K562 (cell line): ENCODE results near the gene IL34. TPM values are rescaled to one million over a fixed set of nuclear protein-coding genes. Genes with fewer than 3 reads are reported as not detected.

Experiments used
- ATAC-seq: fragments of 200-7000 bp; cut with Tn5 transposase; 3 replicates; pipeline ENCODE4 v1.9.1; 2020; ENCODE audit warnings: moderate library complexity
- BruUV-seq: library from RNA; stranded (reverse); fragments of 400-500 nt; replicated peaks from 2 replicates; lab custom pipeline; 2021; lab: Mats Ljungman, UMichigan
- CTCF ChIA-PET: fragments of 300-600 bp; formaldehyde crosslinking; extraction: SDS; loops from one replicate; lab custom pipeline; 2021; ENCODE audit warnings: low intra/inter-chr PET ratio; lab: Yijun Ruan, JAX
- POLR2A ChIA-PET: fragments of 300-600, 350-650 bp; sonication (Branson Sonifier 250); formaldehyde crosslinking; extraction: SDS; loops from one replicate; lab custom pipeline; 2021; ENCODE audit warnings: antibody characterized with exemption, inconsistent platforms; lab: Yijun Ruan, JAX
- DNase-seq, 4 experiments: peaks; one replicate each; pipeline versions ENCODE4 v3.0.0 to v3.0.0-alpha.2; 2011 to 2018; ENCODE audit warnings: low spot score in 3 of 4, mixed read lengths in 3 of 4; ENCODE audit errors: extremely low read depth in 1 of 4
- FAIRE-seq: peaks from 2 replicates; lab custom pipeline; 2011; peaks lifted over from hg19 to GRCh38; lab: Jason Lieb, UNC
- H2AFZ ChIP-seq: 2 replicates; pipeline ENCODE4 v1.6.0; 2011; ENCODE audit warnings: low read depth, low read length, control low read depth, inconsistent platforms
- H3K27ac ChIP-seq: fragments of 200-600 bp; 3 replicates; pipeline ENCODE4 v1.8.0; 2011; ENCODE audit warnings: low read depth, mild to moderate bottlenecking, control low read depth, inconsistent platforms, low read length, moderate library complexity, mixed read lengths; ENCODE audit errors: extremely low read depth
- H3K27me3 ChIP-seq, 2 experiments: fragments of 300-600 bp in 1 of 2; 2 replicates in 1 of 2; 3 replicates in 1 of 2; pipeline versions ENCODE4 v1.6.0 to v1.8.0; 2011; ENCODE audit warnings: inconsistent platforms in 2 of 2, low read length in 2 of 2, mild to moderate bottlenecking in 1 of 2, mixed read lengths in 1 of 2, moderate library complexity in 1 of 2; ENCODE audit not compliant: control insufficient read depth in 2 of 2, insufficient read depth in 2 of 2
- H3K36me3 ChIP-seq: fragments of 300-600 bp; 3 replicates; pipeline ENCODE4 v1.8.0; 2011; ENCODE audit warnings: mild to moderate bottlenecking, low read length, inconsistent platforms; ENCODE audit not compliant: control insufficient read depth, insufficient read depth
- H3K4me1 ChIP-seq, 2 experiments: fragments of 200-600 bp in 1 of 2; replicated peaks in 1 of 2; 2 replicates in 1 of 2; 3 replicates in 1 of 2; pipeline versions ENCODE4 v1.5.1 to v1.8.0; 2011; ENCODE audit warnings: inconsistent platforms in 2 of 2, low read length in 2 of 2, mild to moderate bottlenecking in 1 of 2, mixed read lengths in 1 of 2, moderate library complexity in 1 of 2; ENCODE audit not compliant: control insufficient read depth in 2 of 2, insufficient read depth in 2 of 2
- H3K4me2 ChIP-seq: 2 replicates; pipeline ENCODE4 v1.6.1; 2011; ENCODE audit warnings: low read length, control low read depth, inconsistent platforms, mixed read lengths; ENCODE audit not compliant: insufficient read depth
- H3K4me3 ChIP-seq: fragments of 200-600 bp; sonication (generic), shearing (Covaris generic); 2 replicates; pipeline ENCODE4 v1.5.1; 2016; ENCODE audit warnings: control low read depth, inconsistent platforms
- H3K79me2 ChIP-seq: fragments of 200-600 bp; 3 replicates; pipeline ENCODE4 v1.8.0; 2011; ENCODE audit warnings: low read length, inconsistent platforms; ENCODE audit not compliant: control insufficient read depth, insufficient read depth
- H3K9ac ChIP-seq, 2 experiments: 2 replicates each; pipeline versions ENCODE4 v1.6.0 to v1.6.1; 2011; ENCODE audit warnings: low read depth in 2 of 2, low read length in 2 of 2, control low read depth in 1 of 2, inconsistent platforms in 1 of 2, mild to moderate bottlenecking in 1 of 2, mixed read lengths in 1 of 2; ENCODE audit not compliant: insufficient read depth in 1 of 2
- H3K9me1 ChIP-seq: one replicate; pipeline ENCODE4 v1.6.0; 2011; ENCODE audit warnings: inconsistent platforms, mild to moderate bottlenecking, low read length, moderate library complexity; ENCODE audit not compliant: control insufficient read depth, insufficient read depth
- H3K9me3 ChIP-seq: replicated peaks from 2 replicates; pipeline ENCODE4 v1.5.1; 2011; ENCODE audit warnings: low read depth, low read length, inconsistent platforms; ENCODE audit not compliant: control insufficient read depth, insufficient read depth
- H4K20me1 ChIP-seq: replicated peaks from 2 replicates; pipeline ENCODE4 v1.6.1; 2011; ENCODE audit warnings: low read length, inconsistent platforms, mixed read lengths; ENCODE audit not compliant: control insufficient read depth, insufficient read depth
- ETV6 ChIP-seq, 3 experiments: fragments of 150-350 bp in 1 of 3; sonication (generic) in 1 of 3; formaldehyde crosslinking in 1 of 3; IDR thresholded peaks; 2 replicates each; pipeline versions ENCODE4 v1.6.1 to v1.8.0; 2014 to 2022; ENCODE audit warnings: borderline replicate concordance in 2 of 3, low read depth in 2 of 3, antibody characterized with exemption in 1 of 3, low read length in 1 of 3, mild to moderate bottlenecking in 1 of 3, missing genetic modification reagents in 1 of 3
- MLLT1 ChIP-seq, 2 experiments: fragments of 450-650 bp; IDR thresholded peaks; 2 replicates each; pipeline ENCODE4 v1.6.1; 2016
- MTA1 ChIP-seq: fragments of 450-650 bp; IDR thresholded peaks from 2 replicates; pipeline ENCODE4 v1.6.1; 2017; ENCODE audit warnings: borderline replicate concordance
- NKRF ChIP-seq: fragments of 450-650 bp; IDR thresholded peaks from 2 replicates; pipeline ENCODE4 v1.6.1; 2016; ENCODE audit warnings: borderline replicate concordance
- POLR3A ChIP-seq: IDR thresholded peaks from 2 replicates; pipeline ENCODE4 v1.6.1; 2011; ENCODE audit warnings: borderline replicate concordance, mild to moderate bottlenecking, moderate library complexity; ENCODE audit not compliant: insufficient read length, insufficient read depth; ENCODE audit errors: extremely low read depth
- RAD21 ChIP-seq, 2 experiments: fragments of 250-450 bp in 1 of 2; fragments of 450-650 bp in 1 of 2; sonication (Bioruptor Pico) in 1 of 2; formaldehyde crosslinking in 1 of 2; IDR thresholded peaks in 1 of 2; conservative IDR thresholded peaks in 1 of 2; 2 replicates each; pipeline versions ENCODE4 v1.4.0 to v1.8.0; 2020 to 2022; ENCODE audit warnings: mild to moderate bottlenecking in 2 of 2, moderate library complexity in 1 of 2
- SNAPC5 ChIP-seq: fragments of 250-450 bp; sonication (Bioruptor Pico); IDR thresholded peaks from 2 replicates; pipeline ENCODE4 v1.8.0; 2021; ENCODE audit warnings: moderate library complexity, mild to moderate bottlenecking, inconsistent platforms
- YBX1 ChIP-seq: fragments of 450-650 bp; IDR thresholded peaks from 2 replicates; pipeline ENCODE4 v1.7.1; 2016; ENCODE audit warnings: mild to moderate bottlenecking
- ZNF232 ChIP-seq: sonication (generic); formaldehyde crosslinking; IDR thresholded peaks from 2 replicates; pipeline ENCODE4 v1.8.0; 2022; ENCODE audit warnings: mild to moderate bottlenecking, missing genetic modification reagents
- ZNF263 ChIP-seq: sonication (generic); formaldehyde crosslinking; IDR thresholded peaks from 2 replicates; pipeline ENCODE4 v1.8.0; 2022; ENCODE audit warnings: mild to moderate bottlenecking, missing genetic modification reagents, borderline replicate concordance
- ZNF512 ChIP-seq: IDR thresholded peaks from 2 replicates; pipeline ENCODE4 v1.6.1; 2016; ENCODE audit warnings: missing genetic modification characterization, missing compliant biosample characterization
- ZNF780A ChIP-seq: fragments of 250-450 bp; sonication (Bioruptor Pico); IDR thresholded peaks from 2 replicates; pipeline ENCODE4 v1.5.0; 2021; ENCODE audit warnings: mild to moderate bottlenecking
- WGBS: fragments of 100-300 bp; shearing (Covaris generic); methylation state at CpG from one replicate; pipeline ENCODE4 v1.1.6; 2016; ENCODE audit warnings: low coverage, mixed read lengths; ENCODE audit not compliant: insufficient coverage; ENCODE audit errors: missing lambda C conversion rate; 5-methylcytosine and 5-hydroxymethylcytosine counted together
- in situ Hi-C: fragments of 300-500 bp; cut with MboI; formaldehyde crosslinking; loops from 4 replicates; pipeline ENCODE4 v1.15.0; 2018; ENCODE audit warnings: inconsistent platforms, mixed read lengths
- intact Hi-C: fragments of 100-400 bp; cut with micrococcal nuclease; formaldehyde crosslinking; loops from 2 replicates; pipeline ENCODE4 v1.14.2; 2022
- polyA plus RNA-seq, 8 experiments: library from polyadenylated mRNA; depleted of rRNA in 4 of 8; stranded (reverse) in 5 of 8; unstranded in 3 of 8; fragments of >200 nt; fragmentation: Nextera tagmentation in 2 of 8; fragmentation: Illumina TruSeq in 1 of 8; extraction: Ambion mirVana in 2 of 8; extraction: Trizol in 1 of 8; gene quantifications; 2 replicates each; pipeline versions ENCODE4 v1.2.1 to v1.2.3, GENCODE V29; 2011 to 2014; ENCODE audit warnings: inconsistent platforms in 1 of 8, missing spikeins in 1 of 8
- total RNA-seq, 7 experiments: library from RNA; depleted of rRNA in 6 of 7; stranded (reverse); fragments of >200 nt in 6 of 7; fragmentation: Illumina TruSeq in 2 of 7; extraction: Trizol in 2 of 7; gene quantifications; 2 replicates each; pipeline versions ENCODE4 v1.2.1 to v1.2.3, GENCODE V29; 2011 to 2021; ENCODE audit warnings: low replicate concordance in 1 of 7

IL34 gene
- total and polyA plus RNA-seq, 9 of the 15 experiments (the other 6 are each of a cell fraction or from before 2014, with no cell fraction given): 0.07 to 0.18 (median 0.10) TPM; not detected in 6

GRCh38 chr16:70644763-70645597, 1.4 kb upstream of the IL34 start:
- intact Hi-C loops: no loop called here
- Histone ChIP-seq H3K4me2 (no peak overlapping the region), H3K4me1 (peaks cover 0 to 12% of the 10 kb centered on the region in 2 experiments; a peak in 2 of 5 replicates), H3K36me3 (no peaks in the 10 kb centered on the region), H3K4me3 (no peak overlapping the region), H3K27me3 (peaks cover 20 to 47% of the 10 kb centered on the region in 2 experiments; a peak in 4 of 5 replicates), H3K9ac (no peak overlapping the region), H4K20me1 (no peaks in the 10 kb centered on the region; the same call in 1 of the 2 replicates), H3K9me3 (no peaks in the 10 kb centered on the region), H3K27ac (no peak overlapping the region), H3K79me2 (no peaks in the 10 kb centered on the region), H3K9me1 (no peaks in the 10 kb centered on the region), H2AFZ (no peak overlapping the region)
- no peak for FAIRE-seq
- 6% methylated on average over 9 of the region's 10 CpGs for WGBS
- CTCF ChIA-PET: no interaction called here
- POLR2A ChIA-PET: no interaction called here
- BruUV-seq: no TSS peak
- ATAC-seq: peak; percentile 63
- in situ Hi-C loops: no loop called here
- peak in 1 of 4 experiments; percentile 34 for DNase-seq
- peak; percentile 64 to 88; a peak in 3 of 4 replicates for TF ChIP-seq ETV6 (IDR thresholded peaks at IDR 0.05; ENCODE audit: borderline replicate concordance in 1 of 2, low read depth in 2 of 2, low read length in 1 of 2)
- TF ChIP-seq ETV6 (CRISPR knock-in tag; IDR thresholded peaks at IDR 0.05; ENCODE audit: borderline replicate concordance): no peak
- TF ChIP-seq SNAPC5 (CRISPR knock-in tag): no peak
- TF ChIP-seq ZNF263: peak; percentile 88
- TF ChIP-seq ZNF512 (tag): peak; percentile 94
- TF ChIP-seq NKRF: no peak
- TF ChIP-seq ZNF780A (CRISPR knock-in tag): no peak
- no peak for TF ChIP-seq POLR3A
- TF ChIP-seq MTA1: peak; percentile 39; the same call in 1 of the 2 replicates
- 0 out of 2 replicates have a peak, but pooled peaks have one; percentile 22 for TF ChIP-seq YBX1
- TF ChIP-seq ZNF232 (CRISPR knock-in tag): no peak
- TF ChIP-seq MLLT1 (IDR thresholded peaks at IDR 0.05): 0 out of 4 replicates have a peak, but pooled peaks of 1 of the 2 experiments have one; percentile 45
- TF ChIP-seq RAD21 (CRISPR knock-in tag; conservative IDR thresholded peaks at IDR 0.05 in 1 of 2, IDR thresholded peaks at IDR 0.05 in 1 of 2): peak in 1 of 2 experiments; percentile 52; a peak in 2 of 4 replicates
